ENCODE measurements around the gene CYP4A22.
"Not testable (repeated sequence)": the region's sequence is repeated elsewhere in the genome, so short reads cannot be mapped to it uniquely, and the experiment has no call there.

The CYP4A22 gene

GRCh38 chr1:47156457-47156856, 19.2 kb downstream of the CYP4A22 start:
- DNase-seq: not testable (repeated sequence)

- not testable (repeated sequence) for DNase-seq
Observed at GRCh38 chr1:47157957-47158356, 20.7 kb downstream of the CYP4A22 start.

- DNase-seq: no peak
Observed at GRCh38 chr1:47160716-47161115, 23.5 kb downstream of the CYP4A22 start.

- no peak for DNase-seq
Observed at GRCh38 chr1:47161298-47162040, 24.2 kb downstream of the CYP4A22 start.

- no peak for DNase-seq
Observed at GRCh38 chr1:47164552-47164951, 27.3 kb downstream of the CYP4A22 start.

GRCh38 chr1:47172782-47173181, 35.5 kb downstream of the CYP4A22 start:
- no peak for DNase-seq

GRCh38 chr1:47174656-47175020, 37.4 kb downstream of the CYP4A22 start:
- DNase-seq: no peak

GRCh38 chr1:47175227-47175934, 38.1 kb downstream of the CYP4A22 start:
- DNase-seq: peak in 32 of 51 donors; percentile 7 to 69 (median 36)

GRCh38 chr1:47178020-47178419, 40.8 kb downstream of the CYP4A22 start:
- no peak for DNase-seq

GRCh38 chr1:47178654-47179016, 41.4 kb downstream of the CYP4A22 start:
- DNase-seq: no peak

- DNase-seq: peak in 46 of 51 donors; percentile 20 to 84 (median 68)
Observed at GRCh38 chr1:47179017-47179987, 42.1 kb downstream of the CYP4A22 start.

GRCh38 chr1:47179988-47180563, 42.8 kb downstream of the CYP4A22 start:
- DNase-seq: no peak

GRCh38 chr1:47180603-47181094, 43.4 kb downstream of the CYP4A22 start:
- no peak for DNase-seq

GRCh38 chr1:47181095-47181954, 44.1 kb downstream of the CYP4A22 start:
- DNase-seq: no peak

GRCh38 chr1:47181955-47182675, 44.9 kb downstream of the CYP4A22 start:
- no peak for DNase-seq

GRCh38 chr1:47182676-47183235, 45.5 kb downstream of the CYP4A22 start:
- peak in 2 of 51 donors; percentile 22 to 23 for DNase-seq

- DNase-seq: no peak
Observed at GRCh38 chr1:47183308-47184089, 46.3 kb downstream of the CYP4A22 start.

- no peak for DNase-seq
Observed at GRCh38 chr1:47184090-47184821, 47.0 kb downstream of the CYP4A22 start.

All from hypothalamus (tissue), 51 donors.